Breast epithelium (tissue), 3 donors: Measurements from ENCODE around the gene PLEKHH1.

Source experiments
- POLR2A ChIP-seq: fragments of 450-650 bp; IDR thresholded peaks from one replicate; pipeline ENCODE4 v1.6.1; 2016; ENCODE audit warnings: antibody characterized with exemption, mild to moderate bottlenecking, moderate library complexity
- TF ChIP-seq, protein P1 (sequence below), 3 donors: fragments of 450-650 bp; IDR thresholded peaks; one replicate each; pipeline ENCODE4 v1.5.1; 2016 to 2017; ENCODE audit warnings: antibody characterized with exemption in 3 of 3, mild to moderate bottlenecking in 3 of 3, moderate library complexity in 3 of 3

DNA sequence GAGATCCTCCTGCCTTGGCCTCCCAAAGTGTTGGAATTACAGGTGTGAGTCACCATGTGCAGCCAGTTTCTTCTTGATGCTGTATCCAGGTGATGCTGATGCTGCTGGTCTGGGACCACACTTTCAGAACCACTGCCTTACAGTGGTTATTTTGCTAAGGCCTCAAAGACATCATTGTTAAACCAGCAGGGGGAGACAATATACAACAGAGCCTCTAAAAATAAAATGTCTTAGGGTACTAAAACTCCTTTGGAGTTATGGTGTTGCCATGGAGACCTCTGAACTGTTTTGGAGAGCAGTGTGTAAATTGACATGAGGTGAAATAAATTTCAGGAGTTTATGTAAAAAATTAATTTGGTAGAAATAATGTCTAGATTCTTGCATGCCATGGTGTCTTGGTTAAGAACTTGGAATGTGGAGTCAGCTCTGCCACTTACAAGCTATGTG is 85.5 kb downstream of the PLEKHH1 start:
- TF ChIP-seq POLR2A: no peak
- TF ChIP-seq, protein P1, sequence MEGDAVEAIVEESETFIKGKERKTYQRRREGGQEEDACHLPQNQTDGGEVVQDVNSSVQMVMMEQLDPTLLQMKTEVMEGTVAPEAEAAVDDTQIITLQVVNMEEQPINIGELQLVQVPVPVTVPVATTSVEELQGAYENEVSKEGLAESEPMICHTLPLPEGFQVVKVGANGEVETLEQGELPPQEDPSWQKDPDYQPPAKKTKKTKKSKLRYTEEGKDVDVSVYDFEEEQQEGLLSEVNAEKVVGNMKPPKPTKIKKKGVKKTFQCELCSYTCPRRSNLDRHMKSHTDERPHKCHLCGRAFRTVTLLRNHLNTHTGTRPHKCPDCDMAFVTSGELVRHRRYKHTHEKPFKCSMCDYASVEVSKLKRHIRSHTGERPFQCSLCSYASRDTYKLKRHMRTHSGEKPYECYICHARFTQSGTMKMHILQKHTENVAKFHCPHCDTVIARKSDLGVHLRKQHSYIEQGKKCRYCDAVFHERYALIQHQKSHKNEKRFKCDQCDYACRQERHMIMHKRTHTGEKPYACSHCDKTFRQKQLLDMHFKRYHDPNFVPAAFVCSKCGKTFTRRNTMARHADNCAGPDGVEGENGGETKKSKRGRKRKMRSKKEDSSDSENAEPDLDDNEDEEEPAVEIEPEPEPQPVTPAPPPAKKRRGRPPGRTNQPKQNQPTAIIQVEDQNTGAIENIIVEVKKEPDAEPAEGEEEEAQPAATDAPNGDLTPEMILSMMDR (IDR thresholded peaks at IDR 0.05): peak; percentile 47 to 54 (median 50)
